MCF 10A (cell line): ENCODE measurements around the gene ECHS1. TPM values are rescaled to one million over a fixed set of nuclear protein-coding genes. Genes with fewer than 3 reads are reported as not detected.
A peak's percentile ranks its signal among the peaks of the same experiment; 100 is the strongest.
"Not testable (repeated sequence)": the region's sequence is repeated elsewhere in the genome, so short reads cannot be mapped to it uniquely, and the experiment has no call there.

Experiments
- BruUV-seq: library from RNA; stranded (reverse); fragments of 400-500 nt; replicated peaks from 2 replicates; lab custom pipeline; 2021; lab: Mats Ljungman, UMichigan
- CTCF ChIA-PET: fragments of 300-600 bp; sonication (Branson Sonifier 250); formaldehyde crosslinking; extraction: SDS; loops from one replicate; lab custom pipeline; 2021; ENCODE audit warnings: antibody characterized with exemption, inconsistent platforms; lab: Yijun Ruan, JAX
- POLR2A ChIA-PET: fragments of 300-600, 350-650 bp; sonication (Branson Sonifier 250); formaldehyde crosslinking; extraction: SDS; loops from one replicate; lab custom pipeline; 2020; ENCODE audit warnings: antibody characterized with exemption, inconsistent platforms; lab: Yijun Ruan, JAX
- DNase-seq: peaks from one replicate; pipeline ENCODE4 v3.0.0-alpha.2; 2018; ENCODE audit not compliant: unreplicated experiment
- H3K27ac Mint-ChIP-seq: one replicate; pipeline ENCODE4 v1.8.0; 2022; ENCODE audit warnings: mild to moderate bottlenecking, low read depth, mixed read lengths; ENCODE audit not compliant: unreplicated experiment
- H3K27me3 Mint-ChIP-seq: one replicate; pipeline ENCODE4 v1.8.0; 2022; ENCODE audit warnings: mixed read lengths; ENCODE audit not compliant: insufficient read depth, unreplicated experiment
- H3K36me3 Mint-ChIP-seq: one replicate; pipeline ENCODE4 v1.8.0; 2022; ENCODE audit warnings: mild to moderate bottlenecking, moderate library complexity, mixed read lengths; ENCODE audit not compliant: insufficient read depth, unreplicated experiment
- H3K4me1 Mint-ChIP-seq: one replicate; pipeline ENCODE4 v1.8.0; 2022; ENCODE audit warnings: mixed read lengths; ENCODE audit not compliant: insufficient read depth, unreplicated experiment
- H3K4me3 Mint-ChIP-seq: one replicate; pipeline ENCODE4 v1.8.0; 2022; ENCODE audit warnings: mild to moderate bottlenecking, moderate library complexity, mixed read lengths; ENCODE audit not compliant: unreplicated experiment
- H3K9me3 Mint-ChIP-seq: one replicate; pipeline ENCODE4 v1.8.0; 2022; ENCODE audit warnings: mixed read lengths; ENCODE audit not compliant: unreplicated experiment
- CTCF ChIP-seq: fragments of 200-600 bp; IDR thresholded peaks from one replicate; pipeline ENCODE4 v1.8.0; 2022; ENCODE audit warnings: antibody characterized with exemption, mild to moderate bottlenecking; ENCODE audit not compliant: unreplicated experiment
- intact Hi-C: fragments of 100-400 bp; cut with micrococcal nuclease; formaldehyde crosslinking; loops from 2 replicates; pipeline ENCODE4 v1.14.1; 2022
- total RNA-seq: library from RNA; stranded (reverse); gene quantifications from 2 replicates; pipeline ENCODE4 v1.2.3, GENCODE V29; 2022

The ECHS1 gene
- total RNA-seq, 1 experiment from 2014 or later: 82.7 TPM

- H3K27me3 Mint-ChIP-seq: no peaks in the 10 kb centered on the region
- ChIA-PET POLR2A (interaction anchor here (1.1 to 1.3 kb wide), 2 partner anchors 13 to 83 kb away, joined by 3 to 5 read pairs; no protein-coding TSS in a partner anchor), CTCF (interaction anchor here (1.4 kb wide), 1 partner anchor 61 kb away, joined by 6 read pairs; no protein-coding TSS in a partner anchor)
- no peak for TF ChIP-seq CTCF
- peak overlapping the region; percentile 35 for H3K27ac Mint-ChIP-seq
- no peak overlapping the region for H3K4me3 Mint-ChIP-seq
- H3K4me1 Mint-ChIP-seq: no peaks in the 10 kb centered on the region
- H3K36me3 Mint-ChIP-seq: no peaks in the 10 kb centered on the region
- BruUV-seq: no TSS peak
- no peaks in the 10 kb centered on the region for H3K9me3 Mint-ChIP-seq
- no peak for DNase-seq
- intact Hi-C loops: loop anchor here (10.0 kb wide), 1 partner anchor 66 kb away; no protein-coding TSS in a partner anchor
Measured at GRCh38 chr10:133390597-133391248, 17.6 kb upstream of the ECHS1 start.

GRCh38 chr10:133388973-133389818, 16.0 kb upstream of the ECHS1 start:
- ChIA-PET POLR2A (no interaction called here), CTCF (interaction anchor here (1.4 kb wide), 1 partner anchor 59 kb away, joined by 6 read pairs; no protein-coding TSS in a partner anchor)
- DNase-seq: no peak
- no peaks in the 10 kb centered on the region for H3K4me1 Mint-ChIP-seq
- H3K9me3 Mint-ChIP-seq: no peaks in the 10 kb centered on the region
- TF ChIP-seq CTCF: no peak
- no peaks in the 10 kb centered on the region for H3K36me3 Mint-ChIP-seq
- H3K27ac Mint-ChIP-seq: no peak overlapping the region
- H3K27me3 Mint-ChIP-seq: no peaks in the 10 kb centered on the region
- no TSS peak for BruUV-seq
- no peak overlapping the region for H3K4me3 Mint-ChIP-seq
- intact Hi-C loops: no loop called here

- Mint-ChIP-seq H3K27me3 (no peaks in the 10 kb centered on the region), H3K9me3 (no peaks in the 10 kb centered on the region), H3K27ac (no peak overlapping the region), H3K4me1 (no peaks in the 10 kb centered on the region), H3K4me3 (no peak overlapping the region), H3K36me3 (no peaks in the 10 kb centered on the region)
- intact Hi-C loops: no loop called here
- DNase-seq: no peak
- BruUV-seq: no TSS peak
- ChIA-PET CTCF (no interaction called here), POLR2A (no interaction called here)
- no peak for TF ChIP-seq CTCF
Measured at GRCh38 chr10:133388236-133388972, 15.2 kb upstream of the ECHS1 start.

GRCh38 chr10:133386951-133387350, 13.8 kb upstream of the ECHS1 start:
- POLR2A ChIA-PET: interaction anchor here (2.2 kb wide), 1 partner anchor 25 kb away, joined by 4 read pairs; no protein-coding TSS in a partner anchor
- not testable (repeated sequence) for H3K4me3 Mint-ChIP-seq

More at GRCh38 chr10:133386951-133387350, 13.8 kb upstream of the ECHS1 start:
- H3K36me3 Mint-ChIP-seq, H3K9me3 Mint-ChIP-seq, BruUV-seq, intact Hi-C loops, H3K4me1 Mint-ChIP-seq, H3K27ac Mint-ChIP-seq, DNase-seq, H3K27me3 Mint-ChIP-seq: not testable (repeated sequence)
- CTCF ChIA-PET: interaction anchor here (1.1 kb wide), 2 partner anchors 56 to 58 kb away, joined by 3 read pairs; no protein-coding TSS in a partner anchor
